ENCODE results near the gene BCL11B.
A peak's percentile ranks its signal among the peaks of the same experiment; 100 is the strongest.

BCL11B gene

DNA sequence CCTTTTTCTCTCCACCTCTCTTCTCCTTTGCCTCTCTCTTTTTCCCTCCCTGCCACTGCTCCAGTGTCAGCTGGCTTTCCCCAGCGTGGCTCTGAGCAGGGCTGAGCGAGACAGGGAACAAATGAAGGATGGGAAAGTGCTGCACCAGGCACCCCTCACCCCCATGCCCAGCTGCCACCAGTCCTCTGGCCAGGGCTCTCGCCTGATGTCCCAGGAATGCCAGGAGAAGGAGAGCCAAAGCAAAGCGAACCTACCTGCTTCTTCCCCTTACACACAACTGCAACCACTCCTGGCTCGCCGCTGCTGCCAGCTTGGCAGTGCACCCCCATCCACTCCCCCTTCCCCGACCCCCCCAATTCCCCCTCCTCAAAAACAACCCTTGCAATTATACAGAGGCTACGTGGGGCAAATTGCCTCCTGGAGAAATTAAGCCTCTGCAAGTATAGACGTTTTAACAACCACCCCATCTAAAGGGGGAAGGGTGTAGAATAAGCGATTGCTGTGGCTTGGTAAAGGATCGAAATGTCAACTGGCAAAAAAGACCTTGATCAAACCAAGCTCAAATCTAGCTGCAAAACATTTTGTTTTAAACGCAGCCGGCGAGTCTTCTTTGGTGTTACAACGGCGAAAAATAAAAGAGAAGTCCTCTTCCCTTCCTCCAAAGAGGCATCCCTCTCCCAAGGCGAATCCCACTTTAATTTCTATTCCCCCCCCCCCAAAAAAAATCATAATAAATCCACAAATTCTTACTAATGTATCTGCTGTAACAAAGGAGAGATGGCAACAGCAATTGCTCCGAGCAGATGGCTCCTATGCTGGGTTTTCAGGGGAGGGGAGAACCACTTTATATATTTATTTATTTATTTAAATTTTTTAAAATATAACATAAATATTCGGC is 2.9 kb downstream of the BCL11B start:
- in situ Hi-C loops (cut with HindIII; ENCODE audit: low sequenced_read_pairs): no loop called here
- DNase-seq (ENCODE audit: low read depth, low spot score): no peak
- TF ChIP-seq, protein P1, sequence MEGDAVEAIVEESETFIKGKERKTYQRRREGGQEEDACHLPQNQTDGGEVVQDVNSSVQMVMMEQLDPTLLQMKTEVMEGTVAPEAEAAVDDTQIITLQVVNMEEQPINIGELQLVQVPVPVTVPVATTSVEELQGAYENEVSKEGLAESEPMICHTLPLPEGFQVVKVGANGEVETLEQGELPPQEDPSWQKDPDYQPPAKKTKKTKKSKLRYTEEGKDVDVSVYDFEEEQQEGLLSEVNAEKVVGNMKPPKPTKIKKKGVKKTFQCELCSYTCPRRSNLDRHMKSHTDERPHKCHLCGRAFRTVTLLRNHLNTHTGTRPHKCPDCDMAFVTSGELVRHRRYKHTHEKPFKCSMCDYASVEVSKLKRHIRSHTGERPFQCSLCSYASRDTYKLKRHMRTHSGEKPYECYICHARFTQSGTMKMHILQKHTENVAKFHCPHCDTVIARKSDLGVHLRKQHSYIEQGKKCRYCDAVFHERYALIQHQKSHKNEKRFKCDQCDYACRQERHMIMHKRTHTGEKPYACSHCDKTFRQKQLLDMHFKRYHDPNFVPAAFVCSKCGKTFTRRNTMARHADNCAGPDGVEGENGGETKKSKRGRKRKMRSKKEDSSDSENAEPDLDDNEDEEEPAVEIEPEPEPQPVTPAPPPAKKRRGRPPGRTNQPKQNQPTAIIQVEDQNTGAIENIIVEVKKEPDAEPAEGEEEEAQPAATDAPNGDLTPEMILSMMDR (IDR thresholded peaks at IDR 0.05; ENCODE audit: low read depth, low read length): no peak
- H3K4me3 ChIP-seq (ENCODE audit: low read depth, low read length): no peak overlapping the region

DNA sequence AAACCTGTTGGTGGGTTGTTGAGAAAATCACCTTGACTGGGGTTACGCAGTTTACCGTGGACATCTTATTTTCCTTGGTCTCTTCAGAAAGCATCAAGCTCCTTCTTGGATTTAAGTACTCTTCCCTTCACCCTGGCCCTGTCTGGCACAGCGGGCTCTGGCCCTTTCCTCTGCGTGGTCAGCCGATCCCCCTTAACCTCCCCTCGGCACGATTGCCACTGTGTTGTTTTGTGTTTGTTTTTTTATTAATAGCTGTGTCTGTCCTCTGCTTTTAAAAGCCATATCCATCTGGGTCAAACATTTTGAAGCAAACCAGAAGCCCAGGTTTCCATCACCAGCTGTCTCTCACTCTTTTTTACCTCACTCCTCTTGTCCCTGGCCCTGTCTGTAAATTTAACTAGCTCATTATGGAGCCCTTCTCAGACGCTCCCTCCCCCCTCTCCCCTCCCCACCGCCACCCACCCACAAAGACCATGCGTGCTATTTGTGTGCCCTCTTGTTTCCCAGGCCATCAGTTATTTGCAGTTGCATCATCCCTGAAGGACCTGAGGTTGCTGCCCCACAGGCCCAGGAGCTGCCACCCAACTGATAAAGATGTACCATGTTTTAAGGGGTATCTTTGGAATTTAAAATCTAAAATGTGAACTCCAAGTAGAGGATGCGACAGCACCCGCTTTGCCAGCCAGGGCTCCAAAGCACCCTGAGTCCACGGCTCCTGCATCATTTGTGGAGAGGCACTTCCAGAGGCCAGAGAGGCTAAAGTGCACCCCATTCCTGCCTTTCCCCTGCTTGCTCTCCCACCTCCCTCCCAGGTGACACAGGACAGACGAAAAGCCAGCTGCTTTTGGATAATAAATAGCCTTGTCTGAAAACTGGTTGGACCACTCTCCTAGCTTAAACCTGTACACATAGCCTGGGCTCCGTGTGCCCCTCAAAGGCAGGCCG is 3.9 kb downstream of the BCL11B start:
- in situ Hi-C loops (cut with HindIII; ENCODE audit: low sequenced_read_pairs): no loop called here
- DNase-seq (ENCODE audit: low read depth, low spot score): no peak
- TF ChIP-seq, protein P1 (IDR thresholded peaks at IDR 0.05; ENCODE audit: low read depth, low read length): no peak
- no peak overlapping the region for H3K4me3 ChIP-seq (ENCODE audit: low read depth, low read length)

DNA sequence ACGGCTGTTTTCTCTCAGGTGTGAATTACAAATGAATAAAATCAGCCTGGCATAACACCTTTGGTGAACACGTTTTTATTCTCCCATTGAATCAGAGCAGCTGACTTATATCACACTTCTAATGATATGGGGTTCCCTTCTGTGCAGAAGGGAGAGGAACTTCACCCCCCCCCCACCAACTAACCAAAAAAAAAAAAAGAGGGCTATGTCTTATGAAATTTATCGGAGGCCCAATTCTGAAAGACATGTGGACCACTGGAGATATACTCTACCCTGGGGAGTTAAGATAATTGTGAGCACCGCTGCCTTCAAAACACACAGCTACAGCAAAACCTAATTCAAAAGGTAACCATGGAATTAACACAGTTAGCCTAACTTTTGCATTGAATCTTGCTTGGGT is 4.6 kb downstream of the BCL11B start:
- no peak overlapping the region for H3K4me3 ChIP-seq (ENCODE audit: low read depth, low read length)
- no peak for DNase-seq (ENCODE audit: low read depth, low spot score)
- TF ChIP-seq, protein P1 (IDR thresholded peaks at IDR 0.05; ENCODE audit: low read depth, low read length): no peak
- in situ Hi-C loops (cut with HindIII; ENCODE audit: low sequenced_read_pairs): no loop called here

DNA sequence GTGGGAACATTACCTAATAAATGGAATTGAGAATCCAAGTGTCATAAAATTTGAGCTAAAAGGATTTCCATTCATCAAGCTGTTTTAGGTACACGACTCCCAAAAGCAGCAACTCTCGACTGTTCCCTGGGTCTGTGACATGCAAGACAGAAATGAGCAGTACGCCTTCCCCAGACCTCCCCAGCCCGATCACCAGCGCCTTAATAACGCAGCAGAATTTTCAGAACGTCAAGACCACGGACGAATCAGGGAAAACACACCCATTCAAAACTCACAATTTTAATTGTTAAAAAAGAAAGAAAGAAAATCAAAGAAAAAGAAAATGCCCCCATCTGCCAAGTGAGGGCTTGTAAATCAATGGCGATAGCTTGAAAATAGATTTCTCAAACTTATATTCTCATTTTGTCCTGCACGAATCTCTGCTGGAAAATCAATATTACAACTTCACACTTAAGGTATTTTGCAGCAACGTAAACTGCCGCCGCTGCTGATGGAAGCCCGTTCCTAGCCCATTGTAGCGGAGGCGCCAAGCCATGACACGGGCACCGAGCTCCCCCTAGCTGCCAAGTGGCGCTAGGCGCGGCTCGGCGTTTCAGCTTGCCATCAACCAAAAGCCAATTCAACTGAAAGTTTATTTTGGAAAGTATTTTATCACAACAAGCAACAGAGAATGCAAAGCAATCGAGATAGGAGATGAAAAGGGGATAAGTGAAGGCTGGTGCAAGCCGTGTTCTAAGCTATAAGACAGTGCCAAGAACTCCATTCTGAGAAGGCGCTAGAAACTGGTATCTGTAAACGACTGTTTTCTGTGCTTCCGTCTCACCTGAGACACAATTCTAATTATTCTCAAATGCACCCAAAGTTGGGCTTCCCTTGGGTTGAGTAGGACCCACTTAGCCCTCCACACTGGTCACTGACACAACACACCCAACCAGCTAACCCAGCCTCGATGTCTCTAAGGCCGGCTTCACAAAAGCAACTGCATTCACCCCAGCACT is 5.5 kb downstream of the BCL11B start:
- H3K4me3 ChIP-seq (ENCODE audit: low read depth, low read length): no peak overlapping the region
- TF ChIP-seq, protein P1 (IDR thresholded peaks at IDR 0.05; ENCODE audit: low read depth, low read length): peak; percentile 99
- DNase-seq (ENCODE audit: low read depth, low spot score): peak; percentile 70

DNA sequence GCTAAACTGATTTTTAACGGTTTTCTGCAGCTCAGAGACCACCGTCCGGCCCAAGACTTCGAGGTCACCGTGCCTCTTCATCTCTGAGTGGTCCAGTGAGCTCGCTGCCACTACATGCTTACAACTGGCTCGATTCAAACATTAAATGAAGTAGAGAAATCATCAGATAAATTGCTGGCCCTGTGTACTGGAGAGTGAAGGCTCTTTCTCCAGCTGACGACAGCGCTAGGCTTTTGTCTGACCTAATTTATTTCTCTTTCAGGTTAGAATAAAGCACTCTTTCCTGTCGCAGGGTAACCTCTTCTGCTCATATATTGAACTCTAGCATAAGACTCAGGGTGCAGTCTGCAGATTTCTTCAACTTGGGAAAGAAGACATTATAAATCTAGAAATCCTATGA is 6.4 kb downstream of the BCL11B start:
- in situ Hi-C loops (cut with HindIII; ENCODE audit: low sequenced_read_pairs): no loop called here
- TF ChIP-seq, protein P1 (IDR thresholded peaks at IDR 0.05; ENCODE audit: low read depth, low read length): no peak
- no peak overlapping the region for H3K4me3 ChIP-seq (ENCODE audit: low read depth, low read length)
- no peak for DNase-seq (ENCODE audit: low read depth, low spot score)

More for the DNA sequence above, 5.5 kb downstream of the BCL11B start:
- in situ Hi-C loops (cut with HindIII; ENCODE audit: low sequenced_read_pairs): no loop called here

Measured in astrocyte of the spinal cord (primary cell).